Measurements from ENCODE around the gene MAN2B2. TPM values are rescaled to one million over a fixed set of nuclear protein-coding genes. Genes with fewer than 3 reads are reported as not detected.

MAN2B2 gene
- total and polyA plus RNA-seq, 2 of the 8 experiments (the other 6 are each of a cell fraction or from before 2014, with no cell fraction given) = 3.3 to 4.0 TPM

DNA sequence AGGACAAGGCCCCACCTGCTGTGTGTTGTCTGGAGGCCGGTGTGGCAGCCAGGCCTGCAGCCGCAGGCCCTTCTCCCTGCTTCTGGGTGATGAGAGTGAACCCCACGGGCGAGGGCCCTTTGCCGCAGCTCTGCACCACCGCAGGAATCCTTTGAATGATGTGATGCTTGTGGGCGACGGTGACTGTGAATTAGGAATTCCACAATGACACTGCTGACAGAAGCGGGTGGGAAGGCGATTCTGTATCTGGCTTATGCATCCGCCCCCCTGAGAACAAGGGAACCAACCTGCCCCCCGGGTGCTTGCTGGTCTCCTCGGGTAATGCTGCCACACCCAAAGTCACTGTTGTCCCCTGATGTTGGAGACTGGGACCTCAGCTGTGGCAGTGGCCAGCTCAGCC is 19.5 kb upstream of the MAN2B2 start (continued):
- TF ChIP-seq CHD7 (IDR thresholded peaks at IDR 0.05; ENCODE audit: insufficient replicate concordance, low read length) (no peak), BACH1 (IDR thresholded peaks at IDR 0.05; ENCODE audit: low read length) (no peak), SIRT6 (IDR thresholded peaks at IDR 0.05; ENCODE audit: low read length) (no peak), CREB1 (IDR thresholded peaks at IDR 0.05) (no peak), TEAD4 (IDR thresholded peaks at IDR 0.05; ENCODE audit: low read depth, low read length) (no peak), RAD21 (IDR thresholded peaks at IDR 0.05 in 1 of 2, conservative IDR thresholded peaks at IDR 0.05 in 1 of 2; ENCODE audit: low read depth in 2 of 2, low read length in 2 of 2) (no peak), CBX8 (IDR thresholded peaks at IDR 0.05; ENCODE audit: borderline replicate concordance, low read depth, low read length) (no peak)
- TF ChIP-seq, protein P1, sequence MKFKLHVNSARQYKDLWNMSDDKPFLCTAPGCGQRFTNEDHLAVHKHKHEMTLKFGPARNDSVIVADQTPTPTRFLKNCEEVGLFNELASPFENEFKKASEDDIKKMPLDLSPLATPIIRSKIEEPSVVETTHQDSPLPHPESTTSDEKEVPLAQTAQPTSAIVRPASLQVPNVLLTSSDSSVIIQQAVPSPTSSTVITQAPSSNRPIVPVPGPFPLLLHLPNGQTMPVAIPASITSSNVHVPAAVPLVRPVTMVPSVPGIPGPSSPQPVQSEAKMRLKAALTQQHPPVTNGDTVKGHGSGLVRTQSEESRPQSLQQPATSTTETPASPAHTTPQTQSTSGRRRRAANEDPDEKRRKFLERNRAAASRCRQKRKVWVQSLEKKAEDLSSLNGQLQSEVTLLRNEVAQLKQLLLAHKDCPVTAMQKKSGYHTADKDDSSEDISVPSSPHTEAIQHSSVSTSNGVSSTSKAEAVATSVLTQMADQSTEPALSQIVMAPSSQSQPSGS (IDR thresholded peaks at IDR 0.05; ENCODE audit: low read length) = no peak
- TF ChIP-seq, protein P2, sequence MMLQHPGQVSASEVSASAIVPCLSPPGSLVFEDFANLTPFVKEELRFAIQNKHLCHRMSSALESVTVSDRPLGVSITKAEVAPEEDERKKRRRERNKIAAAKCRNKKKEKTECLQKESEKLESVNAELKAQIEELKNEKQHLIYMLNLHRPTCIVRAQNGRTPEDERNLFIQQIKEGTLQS (IDR thresholded peaks at IDR 0.05; ENCODE audit: insufficient read depth, low read depth, low read length) = no peak

Measured in H1 (cell line).